HCT116 (cell line): Measurements from ENCODE around the gene SMOC1. TPM values are rescaled to one million over a fixed set of nuclear protein-coding genes. Genes with fewer than 3 reads are reported as not detected.

Experiments used
- ATAC-seq: fragments of 200-7000 bp; cut with Tn5 transposase; 2 replicates; pipeline ENCODE4 v1.9.1; 2020; ENCODE audit warnings: mild to moderate bottlenecking, moderate library complexity
- BruUV-seq: library from RNA; stranded (reverse); fragments of 400-500 nt; replicated peaks from 2 replicates; lab custom pipeline; 2021; lab: Mats Ljungman, UMichigan
- CTCF ChIA-PET: fragments of 300-600 bp; sonication (Branson Sonifier 250); formaldehyde crosslinking; loops from one replicate; lab custom pipeline; 2021; ENCODE audit warnings: antibody characterized with exemption; lab: Charles Lee
- POLR2A ChIA-PET: fragments of 300-600, 350-600 bp; sonication (Branson Sonifier 250); formaldehyde crosslinking; loops from one replicate; lab custom pipeline; 2021; ENCODE audit warnings: antibody characterized with exemption; lab: Charles Lee
- RAD21 ChIA-PET, 2 experiments: fragments of 300-600 bp; sonication (Branson Sonifier 250); formaldehyde crosslinking; loops; one replicate each; lab custom pipeline; 2023; ENCODE audit warnings: low total read pairs in 2 of 2; ENCODE audit not compliant: uncharacterized antibody in 2 of 2, unreplicated experiment in 2 of 2, low non-redundant PET in 1 of 2; lab: Charles Lee
- DNase-seq: peaks from one replicate; pipeline ENCODE4 v3.0.0-alpha.2; 2010; ENCODE audit warnings: low read depth, low spot score
- H2AFZ ChIP-seq: fragments of 200-600 bp; shearing (Covaris generic), sonication (generic); 2 replicates; pipeline ENCODE4 v1.6.1; 2017; ENCODE audit warnings: low read depth, mixed run types, mixed read lengths, antibody characterized with exemption, low read length; ENCODE audit not compliant: poor library complexity, severe bottlenecking
- H3K27ac ChIP-seq: 2 replicates; pipeline ENCODE4 v1.5.1; 2012; ENCODE audit warnings: low read depth, low read length
- H3K27me3 ChIP-seq: fragments of 200-600 bp; sonication (generic); 2 replicates; pipeline ENCODE4 v1.6.1; 2016; ENCODE audit warnings: mixed run types, low read length, mixed read lengths; ENCODE audit not compliant: insufficient read depth
- H3K36me3 ChIP-seq, 2 experiments: fragments of 200-500 bp in 1 of 2; fragments of 200-600 bp in 1 of 2; sonication (Bioruptor generic) in 1 of 2; sonication (generic) in 1 of 2; 2 replicates each; pipeline versions ENCODE4 v1.5.1 to v1.6.1; 2014 to 2016; ENCODE audit warnings: low read length in 2 of 2, inconsistent platforms in 1 of 2, mixed read lengths in 1 of 2, mixed run types in 1 of 2; ENCODE audit not compliant: insufficient read depth in 2 of 2, control insufficient read depth in 1 of 2
- H3K4me1 ChIP-seq, 2 experiments: fragments of 200-600 bp in 1 of 2; sonication (generic) in 1 of 2; 2 replicates each; pipeline versions ENCODE4 v1.5.1 to v1.6.1; 2012 to 2017; ENCODE audit warnings: low read length in 2 of 2, inconsistent platforms in 1 of 2, mild to moderate bottlenecking in 1 of 2, mixed read lengths in 1 of 2, mixed run types in 1 of 2, moderate library complexity in 1 of 2; ENCODE audit not compliant: insufficient read depth in 2 of 2, control insufficient read depth in 1 of 2
- H3K4me2 ChIP-seq: fragments of 200-600 bp; sonication (generic); 2 replicates; pipeline ENCODE4 v1.6.1; 2017; ENCODE audit warnings: mixed run types, low read length, mixed read lengths
- H3K4me3 ChIP-seq, 2 experiments: fragments of 200-600 bp in 1 of 2; sonication (generic) in 1 of 2; replicated peaks in 1 of 2; 2 replicates each; pipeline ENCODE4 v1.5.1; 2011 to 2016; ENCODE audit warnings: low read length in 2 of 2, control low read depth in 1 of 2, low read depth in 1 of 2, mild to moderate bottlenecking in 1 of 2, mixed read lengths in 1 of 2, mixed run types in 1 of 2
- H3K79me2 ChIP-seq: fragments of 200-600 bp; sonication (generic); 2 replicates; pipeline ENCODE4 v1.6.1; 2017; ENCODE audit warnings: mild to moderate bottlenecking, mixed run types, low read length, moderate library complexity, mixed read lengths; ENCODE audit not compliant: insufficient read depth
- H3K9ac ChIP-seq: fragments of 200-600 bp; sonication (generic); 2 replicates; pipeline ENCODE4 v1.6.1; 2016; ENCODE audit warnings: low read length, mixed read lengths
- H3K9me2 ChIP-seq: fragments of 200-600 bp; sonication (generic), shearing (Covaris generic); 2 replicates; pipeline ENCODE4 v1.6.1; 2017; ENCODE audit warnings: mixed run types, mild to moderate bottlenecking, moderate library complexity; ENCODE audit not compliant: insufficient read depth
- H3K9me3 ChIP-seq, 2 experiments: fragments of 200-500 bp in 1 of 2; fragments of 200-600 bp in 1 of 2; sonication (Bioruptor generic) in 1 of 2; sonication (generic) in 1 of 2; 2 replicates each; pipeline ENCODE4 v1.6.1; 2014 to 2017; ENCODE audit warnings: low read length in 2 of 2, mixed read lengths in 2 of 2, inconsistent platforms in 1 of 2, low read depth in 1 of 2, mild to moderate bottlenecking in 1 of 2, mixed run types in 1 of 2, moderate library complexity in 1 of 2; ENCODE audit not compliant: control insufficient read depth in 1 of 2, insufficient read depth in 1 of 2
- H4K20me1 ChIP-seq: fragments of 200-600 bp; sonication (generic), shearing (Covaris generic); 2 replicates; pipeline ENCODE4 v1.6.1; 2017; ENCODE audit warnings: mixed run types, mild to moderate bottlenecking, moderate library complexity; ENCODE audit not compliant: insufficient read depth
- CEBPB ChIP-seq: IDR thresholded peaks from 2 replicates; pipeline ENCODE4 v1.6.1; 2012; ENCODE audit warnings: low read depth
- CTCF ChIP-seq, 3 experiments: fragments of 200-600 bp in 1 of 3; sonication (generic) in 1 of 3; IDR thresholded peaks in 2 of 3; conservative IDR thresholded peaks in 1 of 3; 2 replicates each; pipeline ENCODE4 v1.5.1; 2012 to 2017; ENCODE audit warnings: low read depth in 2 of 3, low read length in 2 of 3, antibody characterized with exemption in 1 of 3, borderline replicate concordance in 1 of 3, control low read depth in 1 of 3, mild to moderate bottlenecking in 1 of 3, mixed read lengths in 1 of 3, mixed run types in 1 of 3, moderate library complexity in 1 of 3; ENCODE audit not compliant: insufficient read depth in 1 of 3
- ELF1 ChIP-seq: IDR thresholded peaks from 2 replicates; pipeline ENCODE4 v1.6.1; 2012; ENCODE audit warnings: low read depth, borderline replicate concordance
- EZH2phosphoT487 ChIP-seq: fragments of 200-600 bp; IDR thresholded peaks from 2 replicates; pipeline ENCODE4 v1.6.1; 2018; ENCODE audit warnings: antibody characterized with exemption, borderline replicate concordance
- FOSL1 ChIP-seq: IDR thresholded peaks from 2 replicates; pipeline ENCODE4 v1.6.1; 2012; ENCODE audit warnings: low read depth
- POLR2A ChIP-seq: IDR thresholded peaks from 2 replicates; pipeline ENCODE4 v1.7.0; 2011; ENCODE audit warnings: borderline replicate concordance; ENCODE audit not compliant: insufficient read depth, insufficient read length; ENCODE audit errors: extremely low read depth
- POLR2AphosphoS5 ChIP-seq: IDR thresholded peaks from 2 replicates; pipeline ENCODE4 v1.6.1; 2011; ENCODE audit warnings: mild to moderate bottlenecking, low read depth, low read length, moderate library complexity
- RAD21 ChIP-seq: IDR thresholded peaks from 2 replicates; pipeline ENCODE4 v1.6.1; 2012; ENCODE audit warnings: low read depth, mild to moderate bottlenecking
- SP1 ChIP-seq: IDR thresholded peaks from 2 replicates; pipeline ENCODE4 v1.6.1; 2012; ENCODE audit warnings: low read depth
- SRF ChIP-seq: IDR thresholded peaks from 2 replicates; pipeline ENCODE4 v1.6.1; 2012; ENCODE audit warnings: low read depth
- ZNF274 ChIP-seq: fragments of 200-500 bp; sonication (Bioruptor generic); IDR thresholded peaks from 2 replicates; pipeline ENCODE4 v1.6.1; 2014; ENCODE audit warnings: mild to moderate bottlenecking, low read depth, low read length, inconsistent platforms
- intact Hi-C: fragments of 100-400 bp; cut with micrococcal nuclease; formaldehyde crosslinking; loops from 2 replicates; pipeline ENCODE4 v1.10.0; 2022
- total RNA-seq: library from RNA; stranded (reverse); gene quantifications from one replicate; pipeline ENCODE4 v1.2.1, GENCODE V29; 2021; ENCODE audit not compliant: unreplicated experiment
- TF ChIP-seq, protein P1 (sequence below): IDR thresholded peaks from 2 replicates; pipeline ENCODE4 v1.6.1; 2011; ENCODE audit warnings: mild to moderate bottlenecking, low read length, moderate library complexity; ENCODE audit not compliant: insufficient replicate concordance; ENCODE audit errors: extremely low read depth

The SMOC1 gene
- total RNA-seq, 1 experiment from 2014 or later, result not detected

DNA sequence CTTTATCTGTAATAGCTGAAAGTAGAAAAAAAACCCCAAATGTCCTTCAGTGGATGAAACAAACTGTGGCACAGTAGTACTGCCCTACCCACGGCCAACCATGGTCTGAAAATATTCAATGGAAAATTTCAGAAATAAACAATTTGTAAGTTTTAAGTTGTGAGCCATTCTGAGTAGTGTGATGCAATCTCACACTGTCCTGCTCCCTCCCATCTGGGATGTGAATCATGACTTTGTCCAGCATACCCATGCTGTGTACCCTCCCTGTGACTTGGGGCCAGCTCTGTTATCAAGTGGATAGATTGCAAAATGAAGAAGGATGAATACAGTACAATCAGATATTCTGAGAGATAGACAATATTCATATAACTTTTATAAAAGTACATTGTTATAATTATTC is 106.2 kb downstream of the SMOC1 start:
- H3K9me3 ChIP-seq, result no peaks in the 10 kb centered on the region
- no peak for ATAC-seq
- no peak overlapping the region for H2AFZ ChIP-seq
- ChIA-PET RAD21 (no interaction called here), POLR2A (no interaction called here), CTCF (no interaction called here)
- H3K27me3 ChIP-seq, result peaks cover 32% of the 10 kb centered on the region
- no peaks in the 10 kb centered on the region for H3K9me2 ChIP-seq
- no peaks in the 10 kb centered on the region for H3K36me3 ChIP-seq
- DNase-seq, result no peak
- intact Hi-C loops, result no loop called here
- no peak for TF ChIP-seq POLR2A
- no peak for TF ChIP-seq POLR2AphosphoS5
- no peak for TF ChIP-seq ELF1
- no peak for TF ChIP-seq FOSL1
- no peak for TF ChIP-seq CEBPB
- no peak for TF ChIP-seq SP1
- TF ChIP-seq CTCF (IDR thresholded peaks at IDR 0.05 in 2 of 3, conservative IDR thresholded peaks at IDR 0.05 in 1 of 3; ENCODE audit: borderline replicate concordance in 1 of 3, insufficient read depth in 1 of 3, low read depth in 2 of 3, low read length in 2 of 3), result no peak
- TF ChIP-seq EZH2phosphoT487, result no peak
- TF ChIP-seq, protein P1, sequence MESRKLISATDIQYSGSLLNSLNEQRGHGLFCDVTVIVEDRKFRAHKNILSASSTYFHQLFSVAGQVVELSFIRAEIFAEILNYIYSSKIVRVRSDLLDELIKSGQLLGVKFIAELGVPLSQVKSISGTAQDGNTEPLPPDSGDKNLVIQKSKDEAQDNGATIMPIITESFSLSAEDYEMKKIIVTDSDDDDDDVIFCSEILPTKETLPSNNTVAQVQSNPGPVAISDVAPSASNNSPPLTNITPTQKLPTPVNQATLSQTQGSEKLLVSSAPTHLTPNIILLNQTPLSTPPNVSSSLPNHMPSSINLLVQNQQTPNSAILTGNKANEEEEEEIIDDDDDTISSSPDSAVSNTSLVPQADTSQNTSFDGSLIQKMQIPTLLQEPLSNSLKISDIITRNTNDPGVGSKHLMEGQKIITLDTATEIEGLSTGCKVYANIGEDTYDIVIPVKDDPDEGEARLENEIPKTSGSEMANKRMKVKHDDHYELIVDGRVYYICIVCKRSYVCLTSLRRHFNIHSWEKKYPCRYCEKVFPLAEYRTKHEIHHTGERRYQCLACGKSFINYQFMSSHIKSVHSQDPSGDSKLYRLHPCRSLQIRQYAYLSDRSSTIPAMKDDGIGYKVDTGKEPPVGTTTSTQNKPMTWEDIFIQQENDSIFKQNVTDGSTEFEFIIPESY, result no peak
- no peak for TF ChIP-seq ZNF274
- TF ChIP-seq RAD21, result no peak
- TF ChIP-seq SRF, result no peak
- peaks cover 0 to 8% of the 10 kb centered on the region in 2 experiments; a peak in 1 of 4 replicates for H3K4me1 ChIP-seq
- no peak overlapping the region for H3K9ac ChIP-seq
- no peaks in the 10 kb centered on the region for H4K20me1 ChIP-seq
- H3K79me2 ChIP-seq, result no peaks in the 10 kb centered on the region
- H3K4me3 ChIP-seq, result no peak overlapping the region
- no peak overlapping the region for H3K4me2 ChIP-seq
- no peak overlapping the region for H3K27ac ChIP-seq
- BruUV-seq, result no TSS peak
